NCI-H1417 treated with DMSO at 0.1 percent for 48 hours (cell line): ENCODE results near the gene HOXA6.

Experiments used
- DNase-seq: peaks from one replicate; lab custom pipeline; 2025; lab: John Stamatoyannopoulos, UW

Gene HOXA6

GRCh38 chr7:27172823-27173510 lies 25.4 kb upstream of the HOXA6 start:
- no peak for DNase-seq

- no peak for DNase-seq
Observed at GRCh38 chr7:27172315-27172774, 24.8 kb upstream of the HOXA6 start.

- peak; percentile 46 for DNase-seq
Observed at GRCh38 chr7:27171637-27172314, 24.2 kb upstream of the HOXA6 start.

GRCh38 chr7:27171325-27171636 lies 23.7 kb upstream of the HOXA6 start:
- no peak for DNase-seq

GRCh38 chr7:27170426-27171324 lies 23.1 kb upstream of the HOXA6 start:
- no peak for DNase-seq

- DNase-seq: no peak
Observed at GRCh38 chr7:27169658-27170425, 22.3 kb upstream of the HOXA6 start.

GRCh38 chr7:27168265-27168947 lies 20.8 kb upstream of the HOXA6 start:
- DNase-seq: no peak

- DNase-seq: no peak
Observed at GRCh38 chr7:27167916-27168264, 20.3 kb upstream of the HOXA6 start.

GRCh38 chr7:27166531-27167505 lies 19.2 kb upstream of the HOXA6 start:
- no peak for DNase-seq

GRCh38 chr7:27165996-27166530 lies 18.5 kb upstream of the HOXA6 start:
- no peak for DNase-seq

- no peak for DNase-seq
Observed at GRCh38 chr7:27165089-27165995, 17.8 kb upstream of the HOXA6 start, which contains the start of gene HOXA9. Gene HOXA9 (minus strand): TSS chr7:27165537. CDS start chr7:27165457, 80 bp downstream.

GRCh38 chr7:27164367-27165088 lies 17.0 kb upstream of the HOXA6 start:
- DNase-seq: no peak

- no peak for DNase-seq
Observed at GRCh38 chr7:27164045-27164366, 16.4 kb upstream of the HOXA6 start.

- DNase-seq: no peak
Observed at GRCh38 chr7:27163288-27164044, 15.9 kb upstream of the HOXA6 start.

- DNase-seq: no peak
Observed at GRCh38 chr7:27162561-27163287, 15.2 kb upstream of the HOXA6 start.

GRCh38 chr7:27161721-27162560 lies 14.4 kb upstream of the HOXA6 start:
- no peak for DNase-seq
